ENCODE results near the gene ZEB2. TPM values are rescaled to one million over a fixed set of nuclear protein-coding genes. Genes with fewer than 3 reads are reported as not detected.

Gene ZEB2
- total RNA-seq, 1 donor from 2014 or later = 88.5 TPM

DNA sequence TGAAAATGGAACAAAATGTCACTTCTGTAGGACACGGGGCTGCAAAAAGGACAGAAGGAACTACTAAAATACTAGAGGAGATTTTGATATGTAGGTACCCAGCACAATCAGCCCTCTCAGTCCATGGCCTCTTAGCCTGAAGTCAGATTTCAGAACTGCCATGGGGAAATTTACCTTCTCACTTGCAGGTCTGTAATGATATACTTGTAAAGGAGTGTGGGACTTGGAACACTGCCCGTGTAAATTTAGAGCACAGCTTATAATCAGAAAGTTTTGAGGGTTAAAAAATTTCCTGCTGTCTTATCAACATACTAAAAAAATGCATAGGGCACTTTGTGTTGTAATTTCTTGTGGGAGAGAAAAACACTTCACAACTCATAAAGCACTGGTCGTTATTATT, 60.6 kb downstream of the ZEB2 start:
- no peak for DNase-seq (ENCODE audit: extremely low spot score, unreplicated experiment)
- Mint-ChIP-seq H3K27ac (no peak overlapping the region), H3K9me3 (no peaks in the 10 kb centered on the region), H3K4me3 (no peak overlapping the region), H3K4me1 (ENCODE audit: unreplicated experiment) (peaks cover 64% of the 10 kb centered on the region), H3K27me3 (peaks cover 68% of the 10 kb centered on the region), H3K36me3 (peaks cover 10% of the 10 kb centered on the region)
- TF ChIP-seq, protein P1, sequence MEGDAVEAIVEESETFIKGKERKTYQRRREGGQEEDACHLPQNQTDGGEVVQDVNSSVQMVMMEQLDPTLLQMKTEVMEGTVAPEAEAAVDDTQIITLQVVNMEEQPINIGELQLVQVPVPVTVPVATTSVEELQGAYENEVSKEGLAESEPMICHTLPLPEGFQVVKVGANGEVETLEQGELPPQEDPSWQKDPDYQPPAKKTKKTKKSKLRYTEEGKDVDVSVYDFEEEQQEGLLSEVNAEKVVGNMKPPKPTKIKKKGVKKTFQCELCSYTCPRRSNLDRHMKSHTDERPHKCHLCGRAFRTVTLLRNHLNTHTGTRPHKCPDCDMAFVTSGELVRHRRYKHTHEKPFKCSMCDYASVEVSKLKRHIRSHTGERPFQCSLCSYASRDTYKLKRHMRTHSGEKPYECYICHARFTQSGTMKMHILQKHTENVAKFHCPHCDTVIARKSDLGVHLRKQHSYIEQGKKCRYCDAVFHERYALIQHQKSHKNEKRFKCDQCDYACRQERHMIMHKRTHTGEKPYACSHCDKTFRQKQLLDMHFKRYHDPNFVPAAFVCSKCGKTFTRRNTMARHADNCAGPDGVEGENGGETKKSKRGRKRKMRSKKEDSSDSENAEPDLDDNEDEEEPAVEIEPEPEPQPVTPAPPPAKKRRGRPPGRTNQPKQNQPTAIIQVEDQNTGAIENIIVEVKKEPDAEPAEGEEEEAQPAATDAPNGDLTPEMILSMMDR (conservative IDR thresholded peaks at IDR 0.05) = no peak

DNA sequence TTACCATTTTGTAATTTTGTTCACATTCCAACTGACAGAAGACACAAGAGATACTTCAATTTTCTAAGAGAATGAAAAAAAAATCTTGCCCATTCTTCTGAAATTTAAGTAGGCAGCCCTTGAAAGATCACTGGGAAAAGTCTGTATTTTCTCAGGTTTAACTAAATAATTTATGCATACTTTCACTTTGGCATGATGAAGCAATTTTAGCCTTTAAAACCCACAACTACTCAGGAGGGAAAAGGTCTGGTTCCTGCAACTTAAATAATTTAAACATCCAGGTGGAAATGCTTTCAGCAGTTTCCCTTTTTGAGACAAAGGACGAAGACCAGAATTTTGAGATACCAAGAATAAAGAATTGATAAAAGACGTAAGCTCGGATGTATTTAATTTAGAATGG, 61.4 kb downstream of the ZEB2 start:
- no peak overlapping the region for H3K27ac Mint-ChIP-seq
- peaks cover 10% of the 10 kb centered on the region for H3K36me3 Mint-ChIP-seq
- H3K9me3 Mint-ChIP-seq = no peaks in the 10 kb centered on the region
- peaks cover 73% of the 10 kb centered on the region for H3K27me3 Mint-ChIP-seq
- no peak for DNase-seq (ENCODE audit: extremely low spot score, unreplicated experiment)
- no peak overlapping the region for H3K4me3 Mint-ChIP-seq
- TF ChIP-seq, protein P1 (conservative IDR thresholded peaks at IDR 0.05) = no peak
- H3K4me1 Mint-ChIP-seq (ENCODE audit: unreplicated experiment) = peaks cover 72% of the 10 kb centered on the region

DNA sequence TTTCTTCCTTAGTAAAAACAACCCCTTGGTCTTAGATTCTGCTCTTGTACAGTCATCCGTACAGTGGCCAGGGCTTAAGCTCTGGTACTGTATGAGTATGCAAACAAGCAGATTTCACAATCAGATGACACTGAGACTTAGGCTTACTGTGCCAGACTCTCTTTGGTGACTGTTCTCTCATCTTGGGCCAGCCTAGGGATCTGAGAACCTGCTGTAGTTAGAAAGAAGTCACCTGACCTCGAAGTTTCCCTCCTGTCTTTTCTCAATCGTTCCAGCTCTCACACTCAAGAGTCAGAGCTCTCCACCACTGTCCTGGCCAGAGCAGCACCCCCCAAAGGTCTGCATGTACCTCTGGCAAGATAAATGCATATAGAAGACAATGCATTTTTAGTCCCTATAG, 63.2 kb downstream of the ZEB2 start:
- H3K4me1 Mint-ChIP-seq (ENCODE audit: unreplicated experiment) = peaks cover 79% of the 10 kb centered on the region
- H3K9me3 Mint-ChIP-seq = no peaks in the 10 kb centered on the region
- TF ChIP-seq, protein P1 (conservative IDR thresholded peaks at IDR 0.05) = no peak
- H3K27ac Mint-ChIP-seq = no peak overlapping the region
- no peak for DNase-seq (ENCODE audit: extremely low spot score, unreplicated experiment)
- no peak overlapping the region for H3K4me3 Mint-ChIP-seq
- peaks cover 82% of the 10 kb centered on the region for H3K27me3 Mint-ChIP-seq
- H3K36me3 Mint-ChIP-seq = peaks cover 6% of the 10 kb centered on the region

DNA sequence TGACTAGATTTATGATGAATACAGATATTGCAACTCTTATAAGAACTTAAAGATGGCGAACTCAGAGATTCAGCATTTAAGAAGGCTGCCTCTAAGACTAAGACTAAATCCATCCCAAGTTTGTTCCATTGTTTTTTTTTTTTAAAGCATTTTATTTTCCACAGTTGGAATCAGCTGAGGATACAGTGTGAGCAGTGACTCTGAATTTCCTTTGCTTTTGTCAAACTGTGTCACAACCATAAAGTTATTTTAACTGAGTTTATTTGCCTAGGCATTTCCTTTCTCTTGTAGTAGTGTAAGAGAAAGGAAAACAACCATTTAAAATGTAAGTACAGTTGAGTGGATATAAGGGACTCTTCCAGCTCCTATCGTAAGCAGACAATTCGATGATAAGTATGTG, 63.9 kb downstream of the ZEB2 start:
- Mint-ChIP-seq H3K4me3 (no peak overlapping the region), H3K9me3 (no peaks in the 10 kb centered on the region), H3K27ac (no peak overlapping the region), H3K27me3 (peaks cover 78% of the 10 kb centered on the region), H3K4me1 (ENCODE audit: unreplicated experiment) (peaks cover 74% of the 10 kb centered on the region), H3K36me3 (peaks cover 6% of the 10 kb centered on the region)
- TF ChIP-seq, protein P1 (conservative IDR thresholded peaks at IDR 0.05) = no peak
- no peak for DNase-seq (ENCODE audit: extremely low spot score, unreplicated experiment)

DNA sequence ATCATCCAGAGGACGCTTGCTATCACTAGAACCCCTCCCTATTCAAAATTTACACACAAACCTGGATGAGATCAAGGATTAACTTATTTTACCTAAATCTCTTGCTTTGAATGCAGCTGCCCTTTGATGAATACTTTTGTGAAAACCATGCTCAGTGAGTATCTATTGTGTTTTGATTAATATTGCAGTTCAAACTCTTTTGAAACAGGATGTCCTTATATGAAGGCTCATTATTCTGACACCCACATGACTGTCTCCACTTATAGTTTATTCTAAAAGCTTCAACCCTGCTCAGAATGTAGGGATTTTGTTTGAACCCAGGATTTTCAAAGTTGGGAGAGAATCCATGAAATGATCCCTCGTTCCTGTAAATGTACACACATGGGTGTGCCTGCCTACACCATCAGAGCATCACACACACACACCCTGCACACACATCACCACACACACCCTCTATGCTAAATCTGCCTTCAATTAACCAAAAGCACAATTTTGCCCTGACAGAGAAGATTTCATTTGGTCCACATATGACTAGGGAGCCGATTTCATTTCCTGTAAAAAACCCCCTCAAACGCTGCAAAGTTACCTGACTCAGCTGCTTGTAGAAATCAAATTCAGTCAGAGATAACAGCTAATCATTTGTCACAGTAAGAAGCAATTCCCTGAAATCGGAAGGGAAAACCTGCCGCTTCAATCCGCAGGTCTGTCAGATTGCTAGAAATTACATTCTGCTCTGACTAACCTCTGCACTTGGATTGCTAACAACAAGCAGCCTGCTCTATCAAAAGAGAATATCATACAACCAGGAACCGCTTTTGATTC, 65.2 kb downstream of the ZEB2 start:
- TF ChIP-seq, protein P1 (conservative IDR thresholded peaks at IDR 0.05) = no peak
- Mint-ChIP-seq H3K4me1 (ENCODE audit: unreplicated experiment) (peaks cover 69% of the 10 kb centered on the region), H3K9me3 (no peaks in the 10 kb centered on the region), H3K4me3 (peak overlapping the region; percentile 40), H3K27me3 (peaks cover 77% of the 10 kb centered on the region), H3K27ac (peak overlapping the region; percentile 18), H3K36me3 (peaks cover 6% of the 10 kb centered on the region)
- DNase-seq (ENCODE audit: extremely low spot score, unreplicated experiment) = no peak

Data from type B pancreatic cell (in vitro differentiated cells).